ENCODE measurements around the gene LZTS3. TPM values are rescaled to one million over a fixed set of nuclear protein-coding genes. Genes with fewer than 3 reads are reported as not detected.

Gene LZTS3
- total and polyA plus RNA-seq, 2 of the 8 experiments (the other 6 are each of a cell fraction or from before 2014, with no cell fraction given), result 31.8 to 33.5 TPM

DNA sequence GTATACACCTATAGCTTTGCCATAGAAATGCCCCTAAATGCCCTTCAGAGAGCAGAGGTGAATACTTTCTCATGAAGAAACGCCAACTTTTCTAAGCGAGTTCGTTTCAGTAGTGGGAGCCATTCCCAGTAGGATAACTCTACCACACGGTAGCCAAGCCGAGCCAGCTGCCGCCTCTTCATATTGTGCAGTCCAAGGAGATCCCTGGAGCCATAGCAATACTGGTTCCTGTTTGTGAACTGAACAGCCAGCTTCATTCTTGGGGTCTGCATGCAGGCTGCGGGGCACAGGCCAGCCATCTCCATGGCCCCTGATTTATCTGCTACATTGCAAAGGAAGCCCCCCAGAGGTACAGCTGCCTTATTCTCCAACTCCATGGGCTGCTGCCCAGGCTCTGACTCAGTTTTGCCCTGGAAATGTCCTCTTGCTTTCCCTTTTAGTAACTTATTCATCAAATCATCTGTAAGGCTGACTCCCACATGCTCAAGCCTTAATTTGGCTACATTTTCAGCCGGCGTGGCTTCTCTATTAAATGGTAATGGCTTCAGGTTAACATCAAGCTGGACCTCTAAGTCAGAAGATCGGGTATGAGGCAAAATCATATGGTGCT is 26.5 kb downstream of the LZTS3 start (continued):
- TF ChIP-seq TAF7 (optimal IDR thresholded peaks at IDR 0.05; ENCODE audit: borderline replicate concordance, low read depth, low read length), result no peak

Measured in H1 (cell line).